ENCODE data around the gene ZNF175.

ZNF175 gene

GRCh38 chr19:51564791-51565190 lies 6.3 kb upstream of the ZNF175 start:
- no peak for TF ChIP-seq GATA3 (IDR thresholded peaks at IDR 0.05; ENCODE audit: low read depth, low read length)
- TF ChIP-seq GATA2 (IDR thresholded peaks at IDR 0.05; ENCODE audit: low read depth, low read length): no peak

GRCh38 chr19:51565583-51565982 lies 5.5 kb upstream of the ZNF175 start:
- TF ChIP-seq GATA2 (IDR thresholded peaks at IDR 0.05; ENCODE audit: low read depth, low read length): no peak
- no peak for TF ChIP-seq GATA3 (IDR thresholded peaks at IDR 0.05; ENCODE audit: low read depth, low read length)

GRCh38 chr19:51566489-51567100 lies 4.5 kb upstream of the ZNF175 start:
- no peak for TF ChIP-seq GATA3 (IDR thresholded peaks at IDR 0.05; ENCODE audit: low read depth, low read length)
- TF ChIP-seq GATA2 (IDR thresholded peaks at IDR 0.05; ENCODE audit: low read depth, low read length): no peak

- TF ChIP-seq GATA3 (IDR thresholded peaks at IDR 0.05; ENCODE audit: low read depth, low read length): no peak
- TF ChIP-seq GATA2 (IDR thresholded peaks at IDR 0.05; ENCODE audit: low read depth, low read length): no peak
Measured at GRCh38 chr19:51567583-51567982, 3.5 kb upstream of the ZNF175 start.

GRCh38 chr19:51568456-51568855 lies 2.6 kb upstream of the ZNF175 start:
- TF ChIP-seq GATA3 (IDR thresholded peaks at IDR 0.05; ENCODE audit: low read depth, low read length): no peak
- TF ChIP-seq GATA2 (IDR thresholded peaks at IDR 0.05; ENCODE audit: low read depth, low read length): no peak

GRCh38 chr19:51571599-51571998 lies 516 bp downstream of the ZNF175 start:
- TF ChIP-seq GATA3 (IDR thresholded peaks at IDR 0.05; ENCODE audit: low read depth, low read length): no peak
- no peak for TF ChIP-seq GATA2 (IDR thresholded peaks at IDR 0.05; ENCODE audit: low read depth, low read length)

- no peak for TF ChIP-seq GATA2 (IDR thresholded peaks at IDR 0.05; ENCODE audit: low read depth, low read length)
- TF ChIP-seq GATA3 (IDR thresholded peaks at IDR 0.05; ENCODE audit: low read depth, low read length): no peak
Measured at GRCh38 chr19:51572410-51572809, 1.3 kb downstream of the ZNF175 start.

- TF ChIP-seq GATA3 (IDR thresholded peaks at IDR 0.05; ENCODE audit: low read depth, low read length): no peak
- TF ChIP-seq GATA2 (IDR thresholded peaks at IDR 0.05; ENCODE audit: low read depth, low read length): no peak
Measured at GRCh38 chr19:51572908-51573307, 1.8 kb downstream of the ZNF175 start.

GRCh38 chr19:51573331-51573730 lies 2.2 kb downstream of the ZNF175 start:
- TF ChIP-seq GATA2 (IDR thresholded peaks at IDR 0.05; ENCODE audit: low read depth, low read length): no peak
- no peak for TF ChIP-seq GATA3 (IDR thresholded peaks at IDR 0.05; ENCODE audit: low read depth, low read length)

- no peak for TF ChIP-seq GATA2 (IDR thresholded peaks at IDR 0.05; ENCODE audit: low read depth, low read length)
Measured at GRCh38 chr19:51576850-51577249, 5.8 kb downstream of the ZNF175 start.

GRCh38 chr19:51586103-51586728 lies 15.1 kb downstream of the ZNF175 start:
- TF ChIP-seq GATA3 (IDR thresholded peaks at IDR 0.05; ENCODE audit: low read depth, low read length) (no peak), GATA2 (IDR thresholded peaks at IDR 0.05; ENCODE audit: low read depth, low read length) (no peak)

GRCh38 chr19:51586799-51587198 lies 15.7 kb downstream of the ZNF175 start:
- no peak for TF ChIP-seq GATA3 (IDR thresholded peaks at IDR 0.05; ENCODE audit: low read depth, low read length)
- no peak for TF ChIP-seq GATA2 (IDR thresholded peaks at IDR 0.05; ENCODE audit: low read depth, low read length)

- TF ChIP-seq GATA3 (IDR thresholded peaks at IDR 0.05; ENCODE audit: low read depth, low read length): no peak
- TF ChIP-seq GATA2 (IDR thresholded peaks at IDR 0.05; ENCODE audit: low read depth, low read length): no peak
Measured at GRCh38 chr19:51587264-51588191, 16.4 kb downstream of the ZNF175 start.

- no peak for TF ChIP-seq GATA2 (IDR thresholded peaks at IDR 0.05; ENCODE audit: low read depth, low read length)
- no peak for TF ChIP-seq GATA3 (IDR thresholded peaks at IDR 0.05; ENCODE audit: low read depth, low read length)
Measured at GRCh38 chr19:51589511-51589910, 18.4 kb downstream of the ZNF175 start.
